ENCODE measurements around the gene METTL24. TPM values are rescaled to one million over a fixed set of nuclear protein-coding genes. Genes with fewer than 3 reads are reported as not detected.

The METTL24 gene
- total and polyA plus RNA-seq, 2 of the 8 experiments (the other 6 are each of a cell fraction or from before 2014, with no cell fraction given), result 0.30 to 0.39 TPM

GRCh38 chr6:110394409-110394808 is 36.3 kb upstream of the METTL24 start (continued):
- TF ChIP-seq, protein P1, sequence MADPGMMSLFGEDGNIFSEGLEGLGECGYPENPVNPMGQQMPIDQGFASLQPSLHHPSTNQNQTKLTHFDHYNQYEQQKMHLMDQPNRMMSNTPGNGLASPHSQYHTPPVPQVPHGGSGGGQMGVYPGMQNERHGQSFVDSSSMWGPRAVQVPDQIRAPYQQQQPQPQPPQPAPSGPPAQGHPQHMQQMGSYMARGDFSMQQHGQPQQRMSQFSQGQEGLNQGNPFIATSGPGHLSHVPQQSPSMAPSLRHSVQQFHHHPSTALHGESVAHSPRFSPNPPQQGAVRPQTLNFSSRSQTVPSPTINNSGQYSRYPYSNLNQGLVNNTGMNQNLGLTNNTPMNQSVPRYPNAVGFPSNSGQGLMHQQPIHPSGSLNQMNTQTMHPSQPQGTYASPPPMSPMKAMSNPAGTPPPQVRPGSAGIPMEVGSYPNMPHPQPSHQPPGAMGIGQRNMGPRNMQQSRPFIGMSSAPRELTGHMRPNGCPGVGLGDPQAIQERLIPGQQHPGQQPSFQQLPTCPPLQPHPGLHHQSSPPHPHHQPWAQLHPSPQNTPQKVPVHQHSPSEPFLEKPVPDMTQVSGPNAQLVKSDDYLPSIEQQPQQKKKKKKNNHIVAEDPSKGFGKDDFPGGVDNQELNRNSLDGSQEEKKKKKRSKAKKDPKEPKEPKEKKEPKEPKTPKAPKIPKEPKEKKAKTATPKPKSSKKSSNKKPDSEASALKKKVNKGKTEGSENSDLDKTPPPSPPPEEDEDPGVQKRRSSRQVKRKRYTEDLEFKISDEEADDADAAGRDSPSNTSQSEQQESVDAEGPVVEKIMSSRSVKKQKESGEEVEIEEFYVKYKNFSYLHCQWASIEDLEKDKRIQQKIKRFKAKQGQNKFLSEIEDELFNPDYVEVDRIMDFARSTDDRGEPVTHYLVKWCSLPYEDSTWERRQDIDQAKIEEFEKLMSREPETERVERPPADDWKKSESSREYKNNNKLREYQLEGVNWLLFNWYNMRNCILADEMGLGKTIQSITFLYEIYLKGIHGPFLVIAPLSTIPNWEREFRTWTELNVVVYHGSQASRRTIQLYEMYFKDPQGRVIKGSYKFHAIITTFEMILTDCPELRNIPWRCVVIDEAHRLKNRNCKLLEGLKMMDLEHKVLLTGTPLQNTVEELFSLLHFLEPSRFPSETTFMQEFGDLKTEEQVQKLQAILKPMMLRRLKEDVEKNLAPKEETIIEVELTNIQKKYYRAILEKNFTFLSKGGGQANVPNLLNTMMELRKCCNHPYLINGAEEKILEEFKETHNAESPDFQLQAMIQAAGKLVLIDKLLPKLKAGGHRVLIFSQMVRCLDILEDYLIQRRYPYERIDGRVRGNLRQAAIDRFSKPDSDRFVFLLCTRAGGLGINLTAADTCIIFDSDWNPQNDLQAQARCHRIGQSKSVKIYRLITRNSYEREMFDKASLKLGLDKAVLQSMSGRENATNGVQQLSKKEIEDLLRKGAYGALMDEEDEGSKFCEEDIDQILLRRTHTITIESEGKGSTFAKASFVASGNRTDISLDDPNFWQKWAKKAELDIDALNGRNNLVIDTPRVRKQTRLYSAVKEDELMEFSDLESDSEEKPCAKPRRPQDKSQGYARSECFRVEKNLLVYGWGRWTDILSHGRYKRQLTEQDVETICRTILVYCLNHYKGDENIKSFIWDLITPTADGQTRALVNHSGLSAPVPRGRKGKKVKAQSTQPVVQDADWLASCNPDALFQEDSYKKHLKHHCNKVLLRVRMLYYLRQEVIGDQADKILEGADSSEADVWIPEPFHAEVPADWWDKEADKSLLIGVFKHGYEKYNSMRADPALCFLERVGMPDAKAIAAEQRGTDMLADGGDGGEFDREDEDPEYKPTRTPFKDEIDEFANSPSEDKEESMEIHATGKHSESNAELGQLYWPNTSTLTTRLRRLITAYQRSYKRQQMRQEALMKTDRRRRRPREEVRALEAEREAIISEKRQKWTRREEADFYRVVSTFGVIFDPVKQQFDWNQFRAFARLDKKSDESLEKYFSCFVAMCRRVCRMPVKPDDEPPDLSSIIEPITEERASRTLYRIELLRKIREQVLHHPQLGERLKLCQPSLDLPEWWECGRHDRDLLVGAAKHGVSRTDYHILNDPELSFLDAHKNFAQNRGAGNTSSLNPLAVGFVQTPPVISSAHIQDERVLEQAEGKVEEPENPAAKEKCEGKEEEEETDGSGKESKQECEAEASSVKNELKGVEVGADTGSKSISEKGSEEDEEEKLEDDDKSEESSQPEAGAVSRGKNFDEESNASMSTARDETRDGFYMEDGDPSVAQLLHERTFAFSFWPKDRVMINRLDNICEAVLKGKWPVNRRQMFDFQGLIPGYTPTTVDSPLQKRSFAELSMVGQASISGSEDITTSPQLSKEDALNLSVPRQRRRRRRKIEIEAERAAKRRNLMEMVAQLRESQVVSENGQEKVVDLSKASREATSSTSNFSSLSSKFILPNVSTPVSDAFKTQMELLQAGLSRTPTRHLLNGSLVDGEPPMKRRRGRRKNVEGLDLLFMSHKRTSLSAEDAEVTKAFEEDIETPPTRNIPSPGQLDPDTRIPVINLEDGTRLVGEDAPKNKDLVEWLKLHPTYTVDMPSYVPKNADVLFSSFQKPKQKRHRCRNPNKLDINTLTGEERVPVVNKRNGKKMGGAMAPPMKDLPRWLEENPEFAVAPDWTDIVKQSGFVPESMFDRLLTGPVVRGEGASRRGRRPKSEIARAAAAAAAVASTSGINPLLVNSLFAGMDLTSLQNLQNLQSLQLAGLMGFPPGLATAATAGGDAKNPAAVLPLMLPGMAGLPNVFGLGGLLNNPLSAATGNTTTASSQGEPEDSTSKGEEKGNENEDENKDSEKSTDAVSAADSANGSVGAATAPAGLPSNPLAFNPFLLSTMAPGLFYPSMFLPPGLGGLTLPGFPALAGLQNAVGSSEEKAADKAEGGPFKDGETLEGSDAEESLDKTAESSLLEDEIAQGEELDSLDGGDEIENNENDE (IDR thresholded peaks at IDR 0.05; ENCODE audit: insufficient replicate concordance, low read length), result no peak
- TF ChIP-seq SP1 (IDR thresholded peaks at IDR 0.05; ENCODE audit: low read depth, low read length) (no peak), BCL11A (IDR thresholded peaks at IDR 0.05; ENCODE audit: low read depth in 2 of 2, low read length in 2 of 2) (no peak), TBP (IDR thresholded peaks at IDR 0.05; ENCODE audit: low read depth, low read length) (no peak), HDAC2 (IDR thresholded peaks at IDR 0.05; ENCODE audit: borderline replicate concordance in 1 of 2, low read depth in 2 of 2, low read length in 2 of 2) (no peak), ASH2L (IDR thresholded peaks at IDR 0.05; ENCODE audit: low read length) (no peak), KDM5A (IDR thresholded peaks at IDR 0.05; ENCODE audit: low read length) (no peak), EZH2 (IDR thresholded peaks at IDR 0.05; ENCODE audit: low read depth, low read length, severe bottlenecking) (no peak)
- TF ChIP-seq, protein P2, sequence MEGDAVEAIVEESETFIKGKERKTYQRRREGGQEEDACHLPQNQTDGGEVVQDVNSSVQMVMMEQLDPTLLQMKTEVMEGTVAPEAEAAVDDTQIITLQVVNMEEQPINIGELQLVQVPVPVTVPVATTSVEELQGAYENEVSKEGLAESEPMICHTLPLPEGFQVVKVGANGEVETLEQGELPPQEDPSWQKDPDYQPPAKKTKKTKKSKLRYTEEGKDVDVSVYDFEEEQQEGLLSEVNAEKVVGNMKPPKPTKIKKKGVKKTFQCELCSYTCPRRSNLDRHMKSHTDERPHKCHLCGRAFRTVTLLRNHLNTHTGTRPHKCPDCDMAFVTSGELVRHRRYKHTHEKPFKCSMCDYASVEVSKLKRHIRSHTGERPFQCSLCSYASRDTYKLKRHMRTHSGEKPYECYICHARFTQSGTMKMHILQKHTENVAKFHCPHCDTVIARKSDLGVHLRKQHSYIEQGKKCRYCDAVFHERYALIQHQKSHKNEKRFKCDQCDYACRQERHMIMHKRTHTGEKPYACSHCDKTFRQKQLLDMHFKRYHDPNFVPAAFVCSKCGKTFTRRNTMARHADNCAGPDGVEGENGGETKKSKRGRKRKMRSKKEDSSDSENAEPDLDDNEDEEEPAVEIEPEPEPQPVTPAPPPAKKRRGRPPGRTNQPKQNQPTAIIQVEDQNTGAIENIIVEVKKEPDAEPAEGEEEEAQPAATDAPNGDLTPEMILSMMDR (IDR thresholded peaks at IDR 0.05; ENCODE audit: control extremely low read depth in 1 of 3, insufficient read depth in 1 of 3, low read depth in 1 of 3, low read length in 3 of 3), result no peak
